MCF 10A (cell line): ENCODE measurements around the gene THAP9. TPM values are rescaled to one million over a fixed set of nuclear protein-coding genes. Genes with fewer than 3 reads are reported as not detected.

ENCODE experiments used
- BruUV-seq: library from RNA; stranded (reverse); fragments of 400-500 nt; replicated peaks from 2 replicates; lab custom pipeline; 2021; lab: Mats Ljungman, UMichigan
- CTCF ChIA-PET: fragments of 300-600 bp; sonication (Branson Sonifier 250); formaldehyde crosslinking; extraction: SDS; loops from one replicate; lab custom pipeline; 2021; ENCODE audit warnings: antibody characterized with exemption, inconsistent platforms; lab: Yijun Ruan, JAX
- POLR2A ChIA-PET: fragments of 300-600, 350-650 bp; sonication (Branson Sonifier 250); formaldehyde crosslinking; extraction: SDS; loops from one replicate; lab custom pipeline; 2020; ENCODE audit warnings: antibody characterized with exemption, inconsistent platforms; lab: Yijun Ruan, JAX
- DNase-seq: peaks from one replicate; pipeline ENCODE4 v3.0.0-alpha.2; 2018; ENCODE audit not compliant: unreplicated experiment
- H3K27ac Mint-ChIP-seq: one replicate; pipeline ENCODE4 v1.8.0; 2022; ENCODE audit warnings: mild to moderate bottlenecking, low read depth, mixed read lengths; ENCODE audit not compliant: unreplicated experiment
- H3K27me3 Mint-ChIP-seq: one replicate; pipeline ENCODE4 v1.8.0; 2022; ENCODE audit warnings: mixed read lengths; ENCODE audit not compliant: insufficient read depth, unreplicated experiment
- H3K36me3 Mint-ChIP-seq: one replicate; pipeline ENCODE4 v1.8.0; 2022; ENCODE audit warnings: mild to moderate bottlenecking, moderate library complexity, mixed read lengths; ENCODE audit not compliant: insufficient read depth, unreplicated experiment
- H3K4me1 Mint-ChIP-seq: one replicate; pipeline ENCODE4 v1.8.0; 2022; ENCODE audit warnings: mixed read lengths; ENCODE audit not compliant: insufficient read depth, unreplicated experiment
- H3K4me3 Mint-ChIP-seq: one replicate; pipeline ENCODE4 v1.8.0; 2022; ENCODE audit warnings: mild to moderate bottlenecking, moderate library complexity, mixed read lengths; ENCODE audit not compliant: unreplicated experiment
- H3K9me3 Mint-ChIP-seq: one replicate; pipeline ENCODE4 v1.8.0; 2022; ENCODE audit warnings: mixed read lengths; ENCODE audit not compliant: unreplicated experiment
- CTCF ChIP-seq: fragments of 200-600 bp; IDR thresholded peaks from one replicate; pipeline ENCODE4 v1.8.0; 2022; ENCODE audit warnings: antibody characterized with exemption, mild to moderate bottlenecking; ENCODE audit not compliant: unreplicated experiment
- intact Hi-C: fragments of 100-400 bp; cut with micrococcal nuclease; formaldehyde crosslinking; loops from 2 replicates; pipeline ENCODE4 v1.14.1; 2022
- total RNA-seq: library from RNA; stranded (reverse); gene quantifications from 2 replicates; pipeline ENCODE4 v1.2.3, GENCODE V29; 2022

THAP9 gene
- total RNA-seq, 1 experiment from 2014 or later: 4.0 TPM

DNA sequence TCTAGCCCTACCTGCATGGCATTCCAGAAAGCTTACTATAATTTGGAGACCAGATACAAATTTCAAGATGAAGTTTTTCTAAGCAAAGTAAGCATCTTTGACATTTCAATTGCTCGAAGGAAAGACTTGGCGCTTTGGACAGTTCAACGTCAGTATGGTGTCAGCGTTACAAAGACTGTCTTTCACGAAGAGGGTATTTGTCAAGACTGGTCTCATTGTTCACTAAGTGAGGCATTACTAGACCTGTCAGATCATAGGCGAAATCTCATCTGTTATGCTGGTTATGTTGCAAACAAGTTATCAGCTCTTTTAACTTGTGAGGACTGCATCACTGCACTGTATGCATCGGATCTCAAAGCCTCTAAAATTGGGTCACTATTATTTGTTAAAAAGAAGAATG is 17.6 kb downstream of the THAP9 start:
- ChIA-PET CTCF (no interaction called here), POLR2A (interaction anchor here (1.1 to 1.6 kb wide), 2 partner anchors 18 to 19 kb away, joined by 3 to 4 read pairs; partner anchors contain the start of gene THAP9)
- H3K9me3 Mint-ChIP-seq: no peaks in the 10 kb centered on the region
- intact Hi-C loops: no loop called here
- H3K4me1 Mint-ChIP-seq: no peaks in the 10 kb centered on the region
- H3K36me3 Mint-ChIP-seq: peaks cover 13% of the 10 kb centered on the region
- DNase-seq: no peak
- H3K27me3 Mint-ChIP-seq: no peaks in the 10 kb centered on the region
- no peak for TF ChIP-seq CTCF
- H3K4me3 Mint-ChIP-seq: no peak overlapping the region
- no TSS peak for BruUV-seq
- no peak overlapping the region for H3K27ac Mint-ChIP-seq

GRCh38 chr4:82919386-82919785 is 18.9 kb downstream of the THAP9 start:
- intact Hi-C loops: no loop called here
- no TSS peak for BruUV-seq
- no peak overlapping the region for H3K4me3 Mint-ChIP-seq
- peaks cover 13% of the 10 kb centered on the region for H3K36me3 Mint-ChIP-seq
- no peaks in the 10 kb centered on the region for H3K9me3 Mint-ChIP-seq
- no peak for DNase-seq
- no peaks in the 10 kb centered on the region for H3K4me1 Mint-ChIP-seq
- no peak overlapping the region for H3K27ac Mint-ChIP-seq
- TF ChIP-seq CTCF: no peak
- POLR2A ChIA-PET: no interaction called here
- H3K27me3 Mint-ChIP-seq: no peaks in the 10 kb centered on the region
- CTCF ChIA-PET: no interaction called here

DNA sequence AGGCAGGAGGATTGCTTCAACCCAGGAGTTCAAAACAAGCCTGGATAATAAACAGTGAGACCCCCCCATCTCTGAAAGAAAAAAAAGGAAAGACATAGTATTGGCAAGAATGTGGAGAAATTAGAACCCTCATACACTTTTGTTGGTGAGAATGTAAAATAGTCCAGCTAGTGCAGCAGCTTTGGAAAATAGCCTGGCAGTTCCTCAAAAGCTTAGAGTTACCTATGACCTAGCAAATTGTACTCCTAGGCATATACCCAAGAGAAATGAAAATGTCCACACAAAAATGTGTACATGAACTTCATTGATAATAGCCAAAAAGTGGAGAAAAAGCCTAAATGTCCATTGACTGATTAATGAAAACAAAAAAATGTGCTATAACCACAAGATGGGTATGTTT is 21.3 kb downstream of the THAP9 start:
- Mint-ChIP-seq H3K9me3 (no peaks in the 10 kb centered on the region), H3K36me3 (peaks cover 11% of the 10 kb centered on the region), H3K27ac (no peak overlapping the region), H3K4me1 (no peaks in the 10 kb centered on the region), H3K4me3 (no peak overlapping the region), H3K27me3 (no peaks in the 10 kb centered on the region)
- TF ChIP-seq CTCF: no peak
- POLR2A ChIA-PET: interaction anchor here (0.5 to 1.2 kb wide), 2 partner anchors 9 to 694 kb away, joined by 4 read pairs; no protein-coding TSS in a partner anchor
- DNase-seq: no peak
- CTCF ChIA-PET: no interaction called here
- intact Hi-C loops: no loop called here
- BruUV-seq: no TSS peak

DNA sequence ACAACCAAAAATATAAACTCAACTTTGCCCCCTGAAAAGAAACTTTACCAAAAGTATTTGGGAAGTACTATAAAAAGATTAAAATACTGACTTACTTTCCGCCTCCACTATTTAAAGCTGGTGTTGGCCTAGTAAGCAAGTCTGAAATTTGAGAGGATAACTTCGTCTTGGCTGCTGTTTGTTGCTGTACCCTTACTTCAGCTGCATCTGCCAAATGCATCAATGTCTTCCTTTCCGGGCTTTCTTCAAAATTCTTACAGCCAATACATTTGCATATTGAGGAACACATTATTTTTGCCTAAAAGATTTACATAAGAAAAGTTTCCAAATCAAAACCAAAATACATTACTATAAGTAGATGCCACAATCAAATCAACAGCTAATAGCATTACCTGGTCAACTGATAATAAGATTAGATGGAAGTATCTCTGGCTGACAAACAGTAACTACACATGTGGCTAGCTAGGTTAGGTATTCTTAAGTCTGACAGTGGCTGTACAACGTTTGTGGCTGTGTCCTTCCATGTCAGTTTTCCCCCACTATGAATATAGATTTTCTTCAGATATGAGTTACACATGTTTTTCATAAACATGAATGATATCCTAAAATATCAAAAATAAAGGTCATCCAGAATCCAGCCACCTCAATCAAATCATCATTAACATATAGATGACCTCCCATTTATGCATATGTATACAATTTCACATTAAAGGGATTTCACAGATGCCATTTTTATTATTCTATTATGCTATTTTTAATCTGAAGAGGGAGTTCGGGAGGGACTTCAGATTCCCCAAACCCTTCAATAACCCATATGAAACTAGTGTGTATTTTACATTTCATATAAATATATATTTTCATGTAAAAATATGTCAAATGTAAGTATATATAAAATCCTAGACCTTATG is 30.6 kb downstream of the THAP9 start:
- ChIA-PET POLR2A (interaction anchor here (0.7 kb wide), 1 partner anchor 71 kb away, joined by 3 read pairs; no protein-coding TSS in a partner anchor), CTCF (no interaction called here)
- BruUV-seq: no TSS peak
- H3K9me3 Mint-ChIP-seq: no peaks in the 10 kb centered on the region
- H3K4me3 Mint-ChIP-seq: no peak overlapping the region
- H3K4me1 Mint-ChIP-seq: no peaks in the 10 kb centered on the region
- intact Hi-C loops: no loop called here
- H3K27ac Mint-ChIP-seq: no peak overlapping the region
- TF ChIP-seq CTCF: no peak
- DNase-seq: no peak
- peaks cover 42% of the 10 kb centered on the region for H3K36me3 Mint-ChIP-seq
- no peaks in the 10 kb centered on the region for H3K27me3 Mint-ChIP-seq
